HL-60 (cell line): ENCODE data around the gene TEC.

Experiments used
- DNase-seq, 2 experiments: peaks; one replicate each; pipeline ENCODE4 v3.0.0-alpha.2; 2010 to 2020; ENCODE audit warnings: low read depth in 1 of 2, low spot score in 1 of 2
- H3K27ac ChIP-seq: fragments of 250-450 bp; sonication (Bioruptor Pico); replicated peaks from 2 replicates; pipeline ENCODE4 v1.5.1; 2020; ENCODE audit warnings: mild to moderate bottlenecking, moderate library complexity
- H3K27me3 ChIP-seq: fragments of 250-450 bp; sonication (Bioruptor Pico); 2 replicates; pipeline ENCODE4 v1.5.1; 2021; ENCODE audit warnings: mild to moderate bottlenecking, moderate library complexity; ENCODE audit not compliant: insufficient read depth, poor library complexity, severe bottlenecking
- H3K4me3 ChIP-seq: replicated peaks from 2 replicates; pipeline ENCODE4 v1.5.1; 2011; ENCODE audit warnings: mild to moderate bottlenecking, control low read depth, low read length; ENCODE audit not compliant: insufficient read depth
- CTCF ChIP-seq: IDR thresholded peaks from one replicate; pipeline ENCODE4 v1.5.1; 2011; ENCODE audit warnings: low read length, control low read depth, inconsistent platforms; ENCODE audit not compliant: insufficient read depth
- GABPA ChIP-seq: IDR thresholded peaks from 2 replicates; pipeline ENCODE4 v1.6.1; 2012; ENCODE audit warnings: low read depth
- POLR2AphosphoS5 ChIP-seq: IDR thresholded peaks from 2 replicates; pipeline ENCODE4 v1.6.1; 2012; ENCODE audit warnings: low read depth
- SPI1 ChIP-seq: IDR thresholded peaks from 2 replicates; pipeline ENCODE4 v1.6.1; 2012; ENCODE audit warnings: low read depth, mild to moderate bottlenecking, borderline replicate concordance
- TF ChIP-seq, protein P1 (sequence below): IDR thresholded peaks from 2 replicates; pipeline ENCODE4 v1.6.1; 2012; ENCODE audit warnings: low read depth; ENCODE audit not compliant: insufficient replicate concordance

TEC gene

DNA sequence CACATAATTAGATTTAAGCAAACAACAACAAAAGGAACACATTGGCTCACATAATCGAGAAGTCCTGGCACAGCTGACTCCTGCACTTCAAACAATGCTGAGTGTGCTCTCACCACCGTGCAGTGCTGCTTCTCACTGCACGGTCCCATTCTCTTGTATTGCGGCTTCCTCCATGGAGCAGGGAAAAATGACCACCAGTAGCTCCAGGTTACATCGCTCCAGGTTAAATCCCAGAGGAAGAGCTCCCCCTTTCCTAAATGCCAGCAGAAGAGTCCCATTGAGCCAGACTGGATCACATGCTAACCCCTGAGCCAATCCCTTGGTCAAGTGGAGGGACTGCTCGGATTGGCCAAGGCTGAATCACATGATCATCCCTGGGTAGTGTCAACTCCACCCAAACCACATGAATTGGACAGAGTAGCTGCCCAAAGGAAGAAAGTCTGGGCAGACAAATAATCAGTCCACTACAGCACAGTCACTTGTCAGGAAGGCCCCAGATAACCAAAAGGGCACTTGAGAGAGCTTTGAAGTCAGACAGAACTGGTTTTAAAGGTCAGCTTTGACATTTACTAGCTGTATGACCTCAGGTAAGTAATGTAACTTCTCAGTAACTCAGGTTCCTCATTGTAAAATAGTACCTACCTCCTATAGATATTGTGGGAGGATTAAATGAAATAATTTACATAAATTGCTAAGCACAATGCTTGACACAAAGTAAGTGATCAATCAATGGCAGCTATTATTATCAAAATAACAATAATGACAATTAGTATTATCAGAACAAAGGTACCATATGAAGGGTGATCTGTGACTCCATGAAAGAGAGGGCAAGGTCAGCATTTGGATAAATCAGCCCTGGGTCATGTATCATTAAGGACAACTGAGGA, 14.3 kb downstream of the TEC start:
- Histone ChIP-seq H3K4me3 (no peak overlapping the region), H3K27ac (no peak overlapping the region), H3K27me3 (no peaks in the 10 kb centered on the region)
- no peak for DNase-seq
- no peak for TF ChIP-seq SPI1
- TF ChIP-seq GABPA = no peak
- no peak for TF ChIP-seq CTCF
- TF ChIP-seq POLR2AphosphoS5 = no peak
- TF ChIP-seq, protein P1, sequence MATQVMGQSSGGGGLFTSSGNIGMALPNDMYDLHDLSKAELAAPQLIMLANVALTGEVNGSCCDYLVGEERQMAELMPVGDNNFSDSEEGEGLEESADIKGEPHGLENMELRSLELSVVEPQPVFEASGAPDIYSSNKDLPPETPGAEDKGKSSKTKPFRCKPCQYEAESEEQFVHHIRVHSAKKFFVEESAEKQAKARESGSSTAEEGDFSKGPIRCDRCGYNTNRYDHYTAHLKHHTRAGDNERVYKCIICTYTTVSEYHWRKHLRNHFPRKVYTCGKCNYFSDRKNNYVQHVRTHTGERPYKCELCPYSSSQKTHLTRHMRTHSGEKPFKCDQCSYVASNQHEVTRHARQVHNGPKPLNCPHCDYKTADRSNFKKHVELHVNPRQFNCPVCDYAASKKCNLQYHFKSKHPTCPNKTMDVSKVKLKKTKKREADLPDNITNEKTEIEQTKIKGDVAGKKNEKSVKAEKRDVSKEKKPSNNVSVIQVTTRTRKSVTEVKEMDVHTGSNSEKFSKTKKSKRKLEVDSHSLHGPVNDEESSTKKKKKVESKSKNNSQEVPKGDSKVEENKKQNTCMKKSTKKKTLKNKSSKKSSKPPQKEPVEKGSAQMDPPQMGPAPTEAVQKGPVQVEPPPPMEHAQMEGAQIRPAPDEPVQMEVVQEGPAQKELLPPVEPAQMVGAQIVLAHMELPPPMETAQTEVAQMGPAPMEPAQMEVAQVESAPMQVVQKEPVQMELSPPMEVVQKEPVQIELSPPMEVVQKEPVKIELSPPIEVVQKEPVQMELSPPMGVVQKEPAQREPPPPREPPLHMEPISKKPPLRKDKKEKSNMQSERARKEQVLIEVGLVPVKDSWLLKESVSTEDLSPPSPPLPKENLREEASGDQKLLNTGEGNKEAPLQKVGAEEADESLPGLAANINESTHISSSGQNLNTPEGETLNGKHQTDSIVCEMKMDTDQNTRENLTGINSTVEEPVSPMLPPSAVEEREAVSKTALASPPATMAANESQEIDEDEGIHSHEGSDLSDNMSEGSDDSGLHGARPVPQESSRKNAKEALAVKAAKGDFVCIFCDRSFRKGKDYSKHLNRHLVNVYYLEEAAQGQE = no peak

- TF ChIP-seq SPI1 = no peak
- TF ChIP-seq GABPA = no peak
- TF ChIP-seq, protein P1 = no peak
- no peak for TF ChIP-seq POLR2AphosphoS5
- no peak for TF ChIP-seq CTCF
- no peak for DNase-seq
- H3K27me3 ChIP-seq = no peaks in the 10 kb centered on the region
- H3K27ac ChIP-seq = no peak overlapping the region
- H3K4me3 ChIP-seq = no peak overlapping the region
These were observed 15.1 kb downstream of the TEC start for GRCh38 chr4:48254381-48255071.

- DNase-seq = no peak
- Histone ChIP-seq H3K27me3 (no peaks in the 10 kb centered on the region), H3K27ac (no peak overlapping the region), H3K4me3 (no peak overlapping the region)
- TF ChIP-seq, protein P1 = no peak
- TF ChIP-seq CTCF = no peak
- no peak for TF ChIP-seq POLR2AphosphoS5
- TF ChIP-seq GABPA = no peak
- no peak for TF ChIP-seq SPI1
These were observed 17.3 kb downstream of the TEC start for GRCh38 chr4:48252313-48252712.
